UCSD-AML1 (cell line): ENCODE measurements around the gene FAM131A.

ENCODE experiments used
- DNase-seq: peaks from one replicate; lab custom pipeline; 2025; ENCODE audit not compliant: unreplicated experiment; lab: John Stamatoyannopoulos, UW

The FAM131A gene

DNA sequence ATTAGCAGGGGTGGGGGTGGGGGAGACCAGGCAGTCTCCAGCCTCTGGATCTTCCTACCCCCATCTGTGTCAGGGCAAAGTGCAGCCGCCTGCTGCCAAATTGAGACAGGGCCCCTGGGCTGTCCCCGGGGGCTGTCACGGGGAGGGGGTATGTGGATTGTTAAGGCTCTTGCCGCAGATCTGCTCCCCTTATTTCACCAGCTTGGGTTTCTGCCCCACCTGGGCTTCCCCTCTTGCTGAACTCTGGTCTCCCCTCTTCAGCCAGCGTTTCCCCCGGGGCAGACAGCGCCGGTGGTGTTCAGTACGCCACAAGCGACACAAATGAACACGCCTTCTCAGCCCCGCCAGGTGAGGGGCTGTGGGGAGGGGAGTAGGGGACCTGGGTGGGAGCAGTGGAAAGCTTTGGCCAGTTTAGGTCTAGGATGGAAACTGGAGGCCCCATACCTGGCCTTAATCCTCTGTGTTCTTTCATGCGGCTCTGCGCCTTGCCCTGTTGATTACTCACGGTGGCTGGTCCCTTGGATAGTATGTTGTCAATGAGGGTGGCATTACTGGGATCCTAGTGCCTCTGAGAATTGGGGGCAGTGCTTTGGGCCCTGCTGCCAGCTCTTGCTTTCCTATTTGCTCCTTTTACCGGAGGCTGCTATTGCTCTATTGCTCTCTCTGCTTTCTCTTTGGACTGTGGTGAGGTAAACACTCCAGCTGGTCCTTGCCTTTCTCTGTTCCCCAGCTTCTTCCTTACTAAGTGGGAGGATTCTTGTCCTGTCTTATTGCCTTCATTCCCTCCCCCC, 21.3 kb upstream of the FAM131A start:
- no peak for DNase-seq

DNA sequence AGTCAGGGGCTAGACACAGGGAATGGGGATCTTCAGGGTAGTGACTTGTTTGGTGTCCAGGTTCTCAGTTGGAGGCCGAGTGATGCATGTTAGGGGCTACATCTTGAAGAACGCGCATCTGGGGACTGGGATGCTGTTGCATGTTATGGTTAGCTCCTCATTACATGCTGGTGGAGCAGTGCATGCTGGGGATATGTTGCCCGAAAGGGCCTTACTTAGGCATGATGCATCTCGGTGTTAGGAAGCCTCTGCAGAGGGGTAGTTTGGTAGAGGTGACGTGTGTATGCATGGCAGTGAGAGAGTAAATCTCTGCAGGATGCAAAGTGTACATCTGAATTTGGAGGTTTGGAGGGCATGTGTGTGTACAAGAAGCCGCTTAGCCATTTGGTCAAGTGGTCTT, 20.6 kb upstream of the FAM131A start:
- no peak for DNase-seq

DNA sequence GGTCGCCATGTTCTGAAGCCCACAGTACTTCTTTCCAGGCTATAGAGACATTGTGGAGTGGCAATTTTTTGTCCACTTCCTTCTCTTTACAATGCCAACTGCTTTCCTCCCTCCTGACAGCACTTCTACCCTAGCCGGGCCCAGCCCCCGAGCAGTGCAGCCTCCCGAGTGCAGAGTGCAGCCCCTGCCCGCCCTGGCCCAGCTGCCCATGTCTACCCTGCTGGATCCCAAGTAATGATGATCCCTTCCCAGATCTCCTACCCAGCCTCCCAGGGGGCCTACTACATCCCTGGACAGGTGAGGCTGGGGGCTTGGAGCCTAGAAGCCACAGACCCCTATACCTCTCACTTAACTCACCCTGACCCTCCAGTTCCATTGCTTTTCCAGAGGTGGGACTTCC, 20.2 kb upstream of the FAM131A start:
- DNase-seq, result no peak

DNA sequence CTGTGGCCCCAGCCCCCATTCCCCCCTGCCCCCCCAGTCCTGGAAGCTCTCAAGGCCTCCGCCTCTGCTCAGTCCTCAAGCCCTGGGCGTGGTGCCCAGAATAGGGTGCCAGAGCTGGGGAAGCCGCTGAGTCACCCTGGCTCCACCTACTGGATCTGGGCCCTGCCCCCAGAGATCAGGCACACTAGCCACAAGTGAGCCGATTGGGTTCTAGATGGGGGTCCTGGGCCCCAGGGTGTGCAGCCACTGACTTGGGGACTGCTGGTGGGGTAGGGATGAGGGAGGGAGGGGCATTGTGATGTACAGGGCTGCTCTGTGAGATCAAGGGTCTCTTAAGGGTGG, 17.3 kb upstream of the FAM131A start:
- DNase-seq, result no peak

DNA sequence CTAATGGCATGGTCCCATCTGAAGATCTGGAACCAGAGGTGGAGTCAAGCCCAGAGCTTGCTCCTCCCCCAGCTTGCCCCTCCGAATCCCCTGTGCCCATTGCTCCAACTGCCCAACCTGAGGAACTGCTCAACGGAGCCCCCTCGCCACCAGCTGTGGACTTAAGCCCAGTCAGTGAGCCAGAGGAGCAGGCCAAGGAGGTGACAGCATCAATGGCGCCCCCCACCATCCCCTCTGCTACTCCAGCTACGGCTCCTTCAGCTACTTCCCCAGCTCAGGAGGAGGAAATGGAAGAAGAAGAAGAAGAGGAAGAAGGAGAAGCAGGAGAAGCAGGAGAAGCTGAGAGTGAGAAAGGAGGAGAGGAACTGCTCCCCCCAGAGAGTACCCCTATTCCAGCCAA, 15.7 kb upstream of the FAM131A start:
- DNase-seq, result no peak

DNA sequence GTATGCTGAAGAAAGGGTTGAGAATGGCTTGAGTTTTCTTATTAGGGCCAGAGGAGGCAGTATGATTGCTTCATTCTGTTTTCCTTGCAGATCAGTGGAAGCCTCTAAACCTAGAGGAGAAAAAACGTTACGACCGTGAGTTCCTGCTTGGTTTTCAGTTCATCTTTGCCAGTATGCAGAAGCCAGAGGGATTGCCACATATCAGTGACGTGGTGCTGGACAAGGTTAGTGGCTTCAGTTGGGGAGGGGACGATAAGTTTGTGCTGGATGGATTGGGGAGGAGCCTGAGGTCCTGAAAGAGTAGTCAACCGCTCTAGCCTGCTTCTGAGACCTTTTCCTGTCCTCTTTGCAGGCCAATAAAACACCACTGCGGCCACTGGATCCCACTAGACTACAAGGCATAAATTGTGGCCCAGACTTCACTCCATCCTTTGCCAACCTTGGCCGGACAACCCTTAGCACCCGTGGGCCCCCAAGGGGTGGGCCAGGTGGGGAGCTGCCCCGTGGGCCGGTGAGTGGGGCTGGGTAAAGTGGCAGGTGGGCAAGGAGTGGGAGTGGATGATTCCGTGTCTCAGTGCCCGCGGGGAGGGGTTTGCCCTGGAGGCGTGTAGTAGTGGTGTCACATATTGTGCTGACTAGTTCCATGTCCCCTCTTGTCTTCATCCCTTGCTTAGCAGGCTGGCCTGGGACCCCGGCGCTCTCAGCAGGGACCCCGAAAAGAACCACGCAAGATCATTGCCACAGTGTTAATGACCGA, 14.5 kb upstream of the FAM131A start:
- DNase-seq, result no peak

DNA sequence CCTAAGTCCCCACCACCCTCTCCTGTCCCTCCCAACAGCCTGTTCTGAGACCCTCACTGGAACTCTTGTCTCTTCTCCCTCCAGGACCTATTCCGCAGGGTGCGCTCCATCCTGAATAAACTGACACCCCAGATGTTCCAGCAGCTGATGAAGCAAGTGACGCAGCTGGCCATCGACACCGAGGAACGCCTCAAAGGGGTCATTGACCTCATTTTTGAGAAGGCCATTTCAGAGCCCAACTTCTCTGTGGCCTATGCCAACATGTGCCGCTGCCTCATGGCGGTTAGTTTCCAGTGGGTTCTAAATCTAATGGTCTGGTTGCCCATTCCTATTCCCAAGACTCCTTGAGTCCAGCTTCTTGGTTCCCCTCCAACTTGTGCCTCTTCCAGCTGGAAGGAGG, 13.7 kb upstream of the FAM131A start:
- no peak for DNase-seq

DNA sequence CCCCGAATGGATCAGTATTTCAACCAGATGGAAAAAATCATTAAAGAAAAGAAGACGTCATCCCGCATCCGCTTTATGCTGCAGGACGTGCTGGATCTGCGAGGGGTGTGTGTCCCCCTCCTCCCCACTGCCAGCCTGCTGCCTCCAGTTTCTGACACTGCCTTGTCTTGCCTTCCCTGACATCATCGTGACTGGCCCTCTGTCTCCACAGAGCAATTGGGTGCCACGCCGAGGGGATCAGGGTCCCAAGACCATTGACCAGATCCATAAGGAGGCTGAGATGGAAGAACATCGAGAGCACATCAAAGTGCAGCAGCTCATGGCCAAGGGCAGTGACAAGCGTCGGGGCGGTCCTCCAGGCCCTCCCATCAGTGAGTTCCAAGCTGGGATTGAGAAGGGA, 12.1 kb upstream of the FAM131A start:
- no peak for DNase-seq

DNA sequence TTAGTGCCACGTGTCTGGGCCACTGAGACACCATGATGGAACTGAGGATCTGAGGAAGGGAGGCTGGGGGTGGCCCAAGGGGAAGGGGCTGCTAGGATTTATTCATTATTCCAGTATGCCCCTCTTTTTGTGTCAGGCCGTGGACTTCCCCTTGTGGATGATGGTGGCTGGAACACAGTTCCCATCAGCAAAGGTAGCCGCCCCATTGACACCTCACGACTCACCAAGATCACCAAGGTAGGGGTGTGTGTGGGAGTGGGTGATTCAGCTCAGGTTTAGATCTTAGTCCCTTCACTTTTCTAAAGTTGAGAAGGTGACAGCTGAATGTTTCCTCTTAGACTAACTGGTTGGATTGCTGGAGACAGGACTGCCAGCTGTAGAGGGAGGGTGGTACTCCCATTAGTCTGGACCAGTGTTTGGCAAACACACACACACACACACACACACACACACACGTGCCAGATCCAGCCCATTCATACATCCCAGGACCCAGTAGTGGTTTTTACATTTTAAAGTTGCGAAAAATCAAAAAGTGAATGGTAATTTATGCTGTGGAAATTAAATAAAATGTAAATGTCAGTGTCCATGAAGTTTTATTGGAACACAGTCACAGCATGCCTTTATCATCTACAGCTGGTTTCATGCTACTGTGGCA, 11.6 kb upstream of the FAM131A start:
- no peak for DNase-seq

DNA sequence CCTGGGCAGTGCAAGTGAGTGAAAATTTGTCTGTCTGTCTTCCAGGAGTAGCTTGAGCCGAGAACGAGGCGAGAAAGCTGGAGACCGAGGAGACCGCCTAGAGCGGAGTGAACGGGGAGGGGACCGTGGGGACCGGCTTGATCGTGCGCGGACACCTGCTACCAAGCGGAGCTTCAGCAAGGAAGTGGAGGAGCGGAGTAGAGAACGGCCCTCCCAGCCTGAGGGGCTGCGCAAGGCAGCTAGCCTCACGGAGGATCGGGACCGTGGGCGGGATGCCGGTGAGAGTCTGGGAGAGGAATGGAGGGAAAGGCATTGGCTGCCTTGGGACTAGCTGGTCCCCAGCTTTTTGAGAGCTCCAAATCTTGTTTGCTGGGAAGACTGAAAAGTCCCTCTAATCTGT, 10.2 kb upstream of the FAM131A start:
- no peak for DNase-seq

DNA sequence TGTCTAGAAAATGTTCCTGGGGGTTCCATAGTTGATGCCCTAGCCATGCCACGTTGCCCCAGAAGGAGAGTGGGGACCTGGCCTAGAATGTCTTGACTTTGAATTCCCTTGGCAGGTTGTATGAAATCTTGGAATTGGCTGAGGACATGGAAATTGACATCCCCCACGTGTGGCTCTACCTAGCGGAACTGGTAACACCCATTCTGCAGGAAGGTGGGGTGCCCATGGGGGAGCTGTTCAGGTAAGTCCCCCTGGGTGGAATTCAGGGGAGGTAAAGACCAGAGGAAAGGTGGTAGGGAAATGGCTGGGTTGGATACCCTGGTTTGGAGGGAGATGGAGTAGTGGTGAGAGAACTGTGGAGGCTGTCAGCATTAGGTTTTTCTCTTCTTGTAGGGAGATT, 8.9 kb upstream of the FAM131A start:
- DNase-seq, result no peak

DNA sequence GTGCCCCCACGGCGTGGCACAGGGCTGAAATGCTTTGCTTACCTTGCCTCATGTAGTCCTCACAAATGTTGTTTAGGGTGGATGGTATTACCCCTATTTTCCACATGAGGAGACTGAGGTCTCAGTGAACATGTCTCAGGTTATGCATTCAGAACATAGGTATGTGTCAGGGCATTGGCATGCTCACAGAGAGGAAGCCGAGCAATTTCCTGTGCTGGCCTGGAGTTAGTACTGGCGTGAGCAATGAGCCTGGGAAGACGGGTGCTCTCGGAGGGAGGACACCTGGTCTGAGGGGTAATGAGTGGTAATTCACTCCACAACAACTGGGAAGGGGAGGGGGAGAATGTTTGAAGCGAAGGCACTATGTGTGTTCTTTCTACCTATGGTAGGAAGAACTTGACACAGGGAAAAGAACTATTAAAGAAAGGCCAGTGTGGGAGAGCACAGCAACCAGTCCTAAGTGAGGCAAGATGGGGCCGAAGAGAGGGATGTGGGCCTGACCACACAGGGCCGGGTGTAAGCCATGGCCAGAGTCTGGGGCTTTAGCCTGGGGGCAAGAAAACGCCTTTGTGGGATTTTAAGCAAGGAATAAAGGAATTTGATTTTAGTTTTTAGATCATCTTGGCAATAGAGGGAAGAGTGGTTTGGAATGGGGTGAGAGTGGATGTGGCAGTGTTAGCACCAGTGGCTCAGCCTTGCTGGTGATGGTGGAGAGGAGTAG, 4.9 kb upstream of the FAM131A start:
- DNase-seq, result no peak

DNA sequence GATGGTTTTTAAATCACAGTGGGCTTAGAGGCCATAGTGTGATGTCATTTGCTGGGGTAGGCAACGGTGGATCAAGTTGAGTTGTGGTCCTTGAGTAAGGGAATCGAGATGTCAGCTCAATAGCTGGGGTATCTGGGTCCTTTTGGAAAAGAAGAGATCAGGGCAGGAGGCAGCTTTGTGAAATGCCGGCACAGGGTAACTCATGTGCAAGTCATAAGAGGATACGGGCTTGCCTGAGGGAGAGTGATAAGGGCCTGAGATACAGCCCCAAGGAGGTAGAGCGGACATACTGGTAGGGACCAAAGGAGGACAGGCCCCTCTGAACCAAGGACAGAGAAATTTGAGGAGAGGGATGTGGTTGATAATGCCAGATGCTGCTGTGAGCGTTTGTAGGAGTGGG, 4.2 kb upstream of the FAM131A start:
- DNase-seq, result no peak

DNA sequence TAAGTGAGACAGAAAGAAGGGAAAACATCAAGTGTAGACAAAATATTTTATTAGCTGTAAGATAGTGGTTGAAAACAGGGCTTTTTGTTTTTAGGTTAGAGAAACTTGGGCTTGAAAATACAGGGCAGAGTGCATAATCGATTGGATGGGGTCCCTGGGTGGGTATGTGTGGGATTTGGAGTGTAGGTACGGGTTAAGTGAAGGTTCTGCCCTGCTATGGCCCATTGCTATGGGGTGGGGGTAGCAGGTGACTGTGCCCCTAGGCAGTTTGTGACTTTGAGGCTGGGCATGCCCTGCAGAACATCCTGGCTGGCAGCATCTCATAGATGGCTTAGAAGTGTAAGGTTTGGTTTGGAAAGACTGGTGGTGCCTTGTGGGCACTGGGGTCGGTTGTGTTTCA, 3.7 kb upstream of the FAM131A start:
- no peak for DNase-seq

DNA sequence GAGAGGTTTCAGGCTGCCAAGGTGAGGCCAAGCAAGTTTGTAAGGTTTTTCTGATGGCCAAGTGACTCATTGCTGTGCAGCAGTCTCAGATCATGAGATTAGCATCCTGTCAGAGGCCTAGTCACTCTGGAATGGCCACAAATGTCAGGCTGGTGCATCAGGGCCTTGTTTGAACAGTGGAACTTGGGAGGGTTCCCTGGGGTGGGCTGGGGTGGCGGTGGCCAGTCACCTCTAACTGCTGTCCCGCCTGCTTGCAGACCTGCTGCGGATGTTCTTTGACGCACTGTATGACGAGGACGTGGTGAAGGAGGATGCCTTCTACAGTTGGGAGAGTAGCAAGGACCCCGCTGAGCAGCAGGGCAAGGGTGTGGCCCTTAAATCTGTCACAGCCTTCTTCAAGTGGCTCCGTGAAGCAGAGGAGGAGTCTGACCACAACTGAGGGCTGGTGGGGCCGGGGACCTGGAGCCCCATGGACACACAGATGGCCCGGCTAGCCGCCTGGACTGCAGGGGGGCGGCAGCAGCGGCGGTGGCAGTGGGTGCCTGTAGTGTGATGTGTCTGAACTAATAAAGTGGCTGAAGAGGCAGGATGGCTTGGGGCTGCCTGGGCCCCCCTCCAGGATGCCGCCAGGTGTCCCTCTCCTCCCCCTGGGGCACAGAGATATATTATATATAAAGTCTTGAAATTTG, 2.8 kb upstream of the FAM131A start:
- DNase-seq, result no peak

DNA sequence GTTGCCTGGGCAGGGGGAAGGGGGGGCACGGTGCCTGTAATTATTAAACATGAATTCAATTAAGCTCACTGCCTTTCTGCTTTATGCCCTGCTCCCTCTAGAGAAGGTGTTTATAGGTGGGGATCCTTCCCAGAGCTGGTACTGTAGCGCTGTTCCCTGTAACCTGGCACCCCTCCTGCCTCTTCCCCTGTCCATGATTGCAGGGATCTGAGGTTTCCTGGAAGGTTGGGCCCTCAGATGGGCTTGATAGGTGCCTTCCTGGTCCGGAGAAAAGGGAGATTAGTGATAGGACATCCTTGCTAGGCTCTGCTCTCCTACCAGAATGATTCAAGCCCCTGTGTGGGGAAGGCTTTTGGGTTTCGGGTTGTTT, 2.1 kb upstream of the FAM131A start:
- DNase-seq, result no peak

DNA sequence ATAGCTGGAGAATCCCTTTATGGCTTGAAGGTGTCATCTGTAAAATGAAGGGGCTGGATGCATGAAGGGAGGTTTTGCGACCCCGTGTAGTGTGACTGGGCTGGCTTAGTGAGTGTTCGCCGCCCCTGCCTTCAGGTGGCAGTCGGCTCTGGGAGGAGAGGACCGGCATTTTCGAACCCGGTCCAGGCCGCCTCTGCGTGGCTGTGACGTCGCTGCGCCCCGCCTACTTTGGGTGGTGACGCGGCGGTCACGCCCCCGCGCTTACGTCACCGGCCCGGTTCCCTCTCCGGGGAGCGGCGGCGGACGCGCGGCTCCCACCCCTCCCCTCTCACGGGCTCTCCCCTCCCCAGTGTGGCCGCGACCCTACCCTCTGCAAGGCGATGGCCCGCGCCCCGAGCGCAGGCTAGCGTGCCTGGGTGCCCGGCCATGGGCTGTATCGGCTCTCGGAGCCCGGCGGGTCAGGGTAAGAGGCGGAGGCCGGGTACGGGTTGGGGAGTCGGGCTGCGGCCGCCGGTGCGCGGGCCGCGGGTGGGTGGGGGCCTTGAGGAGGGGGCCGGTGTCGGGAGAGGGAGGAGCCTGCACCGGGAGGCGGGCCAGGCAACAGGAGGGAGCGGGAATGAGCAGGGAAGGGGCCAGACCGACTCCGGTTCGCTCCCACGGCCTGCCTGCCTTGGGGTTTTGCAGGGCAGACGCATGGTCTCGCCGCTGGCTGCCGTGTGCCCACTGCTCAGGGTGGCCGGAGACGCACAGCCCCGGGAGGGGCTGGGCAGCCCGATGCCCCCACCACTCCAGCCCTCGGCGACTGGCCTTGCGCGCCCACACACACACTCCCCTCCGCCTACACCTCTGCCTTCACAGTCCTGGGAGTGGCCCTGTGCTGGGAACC, 1.5 kb upstream of the FAM131A start:
- DNase-seq, result no peak

DNA sequence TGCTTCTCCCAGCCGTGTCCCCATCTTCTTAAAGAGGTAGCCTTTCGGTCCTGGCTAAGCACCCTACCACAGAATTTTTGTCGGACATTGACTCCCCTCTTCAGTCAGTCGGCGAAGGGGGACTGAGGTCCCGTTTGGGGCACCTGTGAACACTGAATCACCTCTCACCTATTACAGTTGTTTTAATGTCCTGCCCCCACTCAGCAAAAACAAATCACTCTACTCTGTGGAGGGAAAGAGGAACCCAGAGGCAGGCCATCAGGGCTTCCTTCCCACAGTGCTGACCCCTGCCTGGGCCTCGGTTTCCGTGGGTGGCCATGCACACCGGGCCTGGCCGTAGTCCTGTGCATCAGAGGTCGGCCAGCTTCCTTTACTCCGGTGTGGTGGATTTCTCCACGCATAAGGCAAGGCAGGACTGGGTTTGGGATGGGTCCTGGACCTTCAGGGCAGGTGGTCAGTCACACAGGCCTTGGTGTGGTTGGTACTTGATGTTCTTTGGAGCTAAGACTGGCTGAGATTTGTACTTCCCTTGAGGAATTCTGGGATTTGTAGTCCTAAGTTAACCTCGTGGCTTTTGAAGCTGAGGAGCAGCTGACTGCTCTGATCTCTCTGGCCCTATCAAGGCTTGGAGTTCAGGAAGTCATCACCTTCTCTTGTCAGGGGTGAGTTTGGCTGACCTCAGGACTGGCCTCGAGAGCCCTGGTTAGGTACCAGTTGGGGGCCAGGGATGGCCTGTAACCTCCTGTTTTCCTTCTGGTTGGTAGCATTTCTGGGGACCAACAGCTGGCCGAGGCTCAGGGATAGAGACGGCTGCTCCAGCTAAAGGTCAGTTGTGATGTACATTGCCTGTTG, 627 bp upstream of the FAM131A start:
- DNase-seq, result no peak

DNA sequence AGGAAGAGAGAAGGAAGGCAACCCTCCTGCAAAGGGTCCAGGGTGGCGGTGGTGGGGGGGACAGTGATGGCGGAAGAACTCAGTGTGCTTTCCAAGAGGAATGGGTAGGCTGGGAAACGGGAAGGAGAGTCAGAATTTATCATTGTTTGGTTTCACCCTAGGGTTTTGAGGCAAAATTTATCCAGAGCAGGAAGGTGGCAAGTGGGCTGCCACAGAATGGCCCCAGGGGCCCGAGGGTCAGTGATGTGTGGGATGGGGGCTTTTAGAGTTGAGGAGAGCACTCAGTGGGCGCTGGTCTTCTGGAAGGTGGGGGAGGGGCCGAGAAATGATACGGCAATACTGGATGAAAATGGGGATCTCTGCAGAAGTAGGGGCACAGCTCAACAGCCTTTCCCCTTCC, 581 bp downstream of the FAM131A start:
- no peak for DNase-seq
